Omental fat pad (tissue), 4 donors: ENCODE measurements around the gene HRAS. TPM values are rescaled to one million over a fixed set of nuclear protein-coding genes. Genes with fewer than 3 reads are reported as not detected.

ENCODE experiments used
- ATAC-seq: fragments of 150-250 bp; one replicate; pipeline ENCODE4 v1.9.1; 2016; ENCODE audit warnings: mild to moderate bottlenecking, moderate library complexity; ENCODE audit not compliant: low FRiP score
- DNase-seq: peaks from one replicate; pipeline ENCODE4 v3.0.0-alpha.2; 2019; ENCODE audit warnings: low spot score
- CTCF ChIP-seq, 3 donors: fragments of 450-650 bp; IDR thresholded peaks; one replicate each; pipeline ENCODE4 v1.5.1; 2016 to 2017; ENCODE audit warnings: antibody characterized with exemption in 3 of 3, mild to moderate bottlenecking in 3 of 3, moderate library complexity in 2 of 3
- total RNA-seq, 4 donors: library from RNA; depleted of rRNA; stranded (reverse); fragments of >200 nt; gene quantifications; one replicate each; pipeline ENCODE4 v1.1.0, GENCODE V29; 2016

Gene HRAS
- total RNA-seq, 4 donors from 2014 or later, result 30.1 to 44.9 (median 35.0) TPM

GRCh38 chr11:535210-535518, 212 bp downstream of the HRAS start:
- no peak for TF ChIP-seq CTCF (IDR thresholded peaks at IDR 0.05)
- peak; percentile 13 for ATAC-seq
- DNase-seq, result no peak

GRCh38 chr11:534396-535209, 773 bp downstream of the HRAS start:
- DNase-seq (no peak), ATAC-seq (peak; percentile 0)

GRCh38 chr11:533586-534395, 1.6 kb downstream of the HRAS start:
- DNase-seq (no peak), ATAC-seq (no peak)
- no peak for TF ChIP-seq CTCF (IDR thresholded peaks at IDR 0.05)

More at GRCh38 chr11:534396-535209, 773 bp downstream of the HRAS start:
- TF ChIP-seq CTCF (IDR thresholded peaks at IDR 0.05), result no peak

- ATAC-seq, result no peak
- no peak for TF ChIP-seq CTCF (IDR thresholded peaks at IDR 0.05)
- no peak for DNase-seq
Measured at GRCh38 chr11:532986-533585, 2.3 kb downstream of the HRAS start.

- DNase-seq, result no peak
- no peak for ATAC-seq
- TF ChIP-seq CTCF (IDR thresholded peaks at IDR 0.05), result no peak
Measured at GRCh38 chr11:532527-532985, 2.8 kb downstream of the HRAS start.

GRCh38 chr11:531919-532526, 3.4 kb downstream of the HRAS start:
- TF ChIP-seq CTCF (IDR thresholded peaks at IDR 0.05), result no peak
- ATAC-seq (no peak), DNase-seq (no peak)
